Heart left ventricle (tissue), 16 donors: ENCODE results near the gene TMEM156. TPM values are rescaled to one million over a fixed set of nuclear protein-coding genes. Genes with fewer than 3 reads are reported as not detected.

ENCODE experiments used
- ATAC-seq, 4 donors: fragments of 200-7000 bp; cut with Tn5 transposase; one replicate each; pipeline ENCODE4 v1.9.1; 2020 to 2022; ENCODE audit warnings: moderate library complexity in 4 of 4, mild to moderate bottlenecking in 3 of 4, moderate number of reproducible peaks in 1 of 4
- DNase-seq, 5 donors: peaks; one replicate each; pipeline ENCODE4 v3.0.0-alpha.2; 2020
- H3K27ac ChIP-seq, 12 donors: fragments of 200-600 bp; sonication (generic) in 4 of 12; one replicate each; pipeline versions ENCODE4 v1.5.0 to v1.8.0; 2016 to 2022; ENCODE audit warnings: mild to moderate bottlenecking in 2 of 12
- H3K27me3 ChIP-seq, 9 donors: fragments of 200-600 bp; sonication (generic) in 2 of 9; one replicate each; pipeline versions ENCODE4 v1.5.1 to v1.8.0; 2016 to 2022; ENCODE audit warnings: mild to moderate bottlenecking in 3 of 9
- H3K36me3 ChIP-seq, 9 donors: fragments of 200-600 bp; sonication (generic) in 2 of 9; one replicate each; pipeline versions ENCODE4 v1.5.0 to v1.8.0; 2018 to 2022; ENCODE audit warnings: mild to moderate bottlenecking in 2 of 9
- H3K4me1 ChIP-seq, 12 donors: fragments of 200-600 bp; sonication (generic) in 4 of 12; one replicate each; pipeline versions ENCODE4 v1.5.0 to v1.8.0; 2016 to 2022; ENCODE audit warnings: mild to moderate bottlenecking in 3 of 12
- H3K4me3 ChIP-seq, 12 donors: fragments of 200-600 bp; sonication (generic) in 4 of 12; one replicate each; pipeline versions ENCODE4 v1.5.0 to v1.8.0; 2017 to 2022; ENCODE audit warnings: mild to moderate bottlenecking in 9 of 12, moderate library complexity in 4 of 12
- H3K9me3 ChIP-seq, 12 donors: fragments of 200-600 bp; sonication (generic) in 4 of 12; one replicate each; pipeline versions ENCODE4 v1.5.0 to v1.8.0; 2016 to 2022; ENCODE audit warnings: mild to moderate bottlenecking in 1 of 12
- CTCF ChIP-seq, 12 donors: fragments of 200-600 bp; sonication (generic) in 4 of 12; IDR thresholded peaks; one replicate each; pipeline versions ENCODE4 v1.5.0 to v1.8.0; 2018 to 2022; ENCODE audit warnings: antibody characterized with exemption in 12 of 12, mild to moderate bottlenecking in 5 of 12
- POLR2A ChIP-seq, 2 donors: fragments of 450-650 bp; IDR thresholded peaks; one replicate each; pipeline ENCODE4 v1.6.1; 2017; ENCODE audit warnings: antibody characterized with exemption in 2 of 2, mild to moderate bottlenecking in 2 of 2, moderate library complexity in 2 of 2
- WGBS, 4 donors: extraction: QIAGEN DNeasy Blood & Tissue Kit in 2 of 4; methylation state at CpG; one replicate each; pipeline versions ENCODE4 v1.1.5 to v1.1.7; 2013 to 2018; 5-methylcytosine and 5-hydroxymethylcytosine counted together
- intact Hi-C, 10 donors: fragments of 100-400 bp; cut with DNase I; formaldehyde crosslinking; loops; one replicate each; pipeline versions ENCODE4 v1.11.1 to v1.14.2; 2022
- polyA plus RNA-seq, 2 donors: library from polyadenylated mRNA; stranded (reverse); fragments of 200-250 nt; gene quantifications; one replicate each; pipeline ENCODE4 v1.2.3, GENCODE V29; 2013
- total RNA-seq, 9 donors: library from RNA; depleted of rRNA in 2 of 9; stranded (reverse); fragments of >200 nt in 2 of 9; fragmentation: NEBNext Ultra II Directional in 3 of 9; extraction: Animal tissue kit (Norgen Biotek cat#: 25700) in 3 of 9; gene quantifications; one replicate each; pipeline versions ENCODE4 v1.1.0 to v1.2.4, GENCODE V29; 2016 to 2023
- donor health status: ischemic (EF 13 %, LVEDD 7.1; RV severe dilation, severe dysfunction).
- donor health status: healthy with polysubstance abuse.
- donor health status: DM: no; HTN: yes; CAD: no.
- donor health status: DM: no; HTN: no; CAD: no.
- donor health status: ischemic (EF 25% LVEDD 6.9; RV normal size, moderate dysfunction).
- donor health status: ischemic (EF 25% LVEDD 5.7; RV mildly dilated, moderate dysfunction).
- donor health status: healthy.
- donor health status: DM: yes; HTN: yes; CAD: no.
- donor health status: ischemic (EF 35%, LVEDD 5.7; RV mildly dilated, moderate dysfunction).
- donor health status: nonischemic (EF 11% LVEDD 7.7; RV severe dilation, severe dysfunction).
- donor health status: DM: yes; HTN: yes; CAD: no.
- donor health status: PGD.
- donor health status: ischemic (EF 29% LVEDD 5.4; RV normal size, mild dysfunction).
- donor health status: nonischemic (EF 23%, LVEDD 6.1; RV moderate dilation, normal function).

TMEM156 gene
- total and polyA plus RNA-seq, 11 donors: 0.06 to 2.3 (median 0.14) TPM; not detected in 8

GRCh38 chr4:38950159-38950558 is 82.0 kb downstream of the TMEM156 start:
- TF ChIP-seq CTCF (IDR thresholded peaks at IDR 0.05) (no peak), POLR2A (IDR thresholded peaks at IDR 0.05) (no peak)
- H3K27me3 ChIP-seq: no peaks in the 10 kb centered on the region
- H3K9me3 ChIP-seq: no peaks in the 10 kb centered on the region
- no peak for ATAC-seq
- peak overlapping the region in 1 of 12 donors; percentile 80 for H3K27ac ChIP-seq
- peaks cover 0 to 14% (median 0%) of the 10 kb centered on the region in 12 donors for H3K4me1 ChIP-seq
- no peak for DNase-seq
- peaks cover 0 to 10% (median 3%) of the 10 kb centered on the region in 9 donors for H3K36me3 ChIP-seq
- intact Hi-C loops: no loop called here
- H3K4me3 ChIP-seq: no peak overlapping the region
- WGBS, 4 donors: 88 to 95% (median 90%) methylated on average over 2 of the region's 2 CpGs

- Histone ChIP-seq H3K4me3 (no peak overlapping the region), H3K9me3 (no peaks in the 10 kb centered on the region), H3K36me3 (peaks cover 0 to 16% (median 8%) of the 10 kb centered on the region in 9 donors), H3K27ac (peak overlapping the region in 1 of 12 donors; percentile 80), H3K4me1 (peaks cover 0 to 14% (median 0%) of the 10 kb centered on the region in 12 donors), H3K27me3 (no peaks in the 10 kb centered on the region)
- no peak for ATAC-seq
- WGBS, 4 donors: 50 to 60% (median 54%) methylated on average over 5 of the region's 5 CpGs
- intact Hi-C loops: loop anchor here in 2 of 10 donors (10.0 kb wide), 1 partner anchor 95 kb away; no protein-coding TSS in a partner anchor
- DNase-seq: no peak
- no peak for TF ChIP-seq POLR2A (IDR thresholded peaks at IDR 0.05)
- no peak for TF ChIP-seq CTCF (IDR thresholded peaks at IDR 0.05)
These were observed 82.7 kb downstream of the TMEM156 start for GRCh38 chr4:38949411-38950051.

- ATAC-seq (peak; percentile 32 to 86 (median 68)), DNase-seq (peak in 1 of 5 donors; percentile 32)
- TF ChIP-seq POLR2A (IDR thresholded peaks at IDR 0.05) (no peak), CTCF (IDR thresholded peaks at IDR 0.05) (no peak)
- Histone ChIP-seq H3K36me3 (peaks cover 0 to 26% (median 14%) of the 10 kb centered on the region in 9 donors), H3K9me3 (no peaks in the 10 kb centered on the region), H3K27me3 (no peaks in the 10 kb centered on the region), H3K4me3 (no peak overlapping the region), H3K4me1 (peaks cover 0 to 14% (median 0%) of the 10 kb centered on the region in 12 donors), H3K27ac (peak overlapping the region in 1 of 12 donors; percentile 80)
- 39 to 68% (median 44%) methylated on average over 2 of the region's 2 CpGs for WGBS, 4 donors
- intact Hi-C loops: loop anchor here in 2 of 10 donors (10.0 kb wide), 1 partner anchor 96 kb away; no protein-coding TSS in a partner anchor
These were observed 83.7 kb downstream of the TMEM156 start for GRCh38 chr4:38948551-38948950.

- Histone ChIP-seq H3K27ac (peak overlapping the region in 1 of 12 donors; percentile 80), H3K27me3 (no peaks in the 10 kb centered on the region), H3K4me1 (peaks cover 0 to 14% (median 0%) of the 10 kb centered on the region in 12 donors), H3K4me3 (no peak overlapping the region), H3K9me3 (no peaks in the 10 kb centered on the region), H3K36me3 (peaks cover 0 to 37% (median 27%) of the 10 kb centered on the region in 9 donors)
- no peak for DNase-seq
- TF ChIP-seq CTCF (IDR thresholded peaks at IDR 0.05) (no peak), POLR2A (IDR thresholded peaks at IDR 0.05) (no peak)
- intact Hi-C loops: loop anchor here in 2 of 10 donors (10.0 kb wide), 1 partner anchor 98 kb away; no protein-coding TSS in a partner anchor
- 80 to 89% (median 87%) methylated on average over 3 of the region's 3 CpGs for WGBS, 4 donors
- no peak for ATAC-seq
These were observed 85.3 kb downstream of the TMEM156 start for GRCh38 chr4:38946919-38947318.
